ENCODE measurements around the gene XRCC6. TPM values are rescaled to one million over a fixed set of nuclear protein-coding genes. Genes with fewer than 3 reads are reported as not detected.

Gene XRCC6
- 240 and 243 TPM in 2 replicates for total RNA-seq

GRCh38 chr22:41621099-41621910 is at the start of gene XRCC6:
Gene XRCC6, plus strand, starts transcription at chr22:41621295. Its CDS starts 710 bp downstream, at chr22:41622005.

GRCh38 chr22:41589391-41590241 is 31.5 kb upstream of the XRCC6 start, which contains the start of gene PMM1:
Gene PMM1, minus strand, starts transcription at chr22:41589840. Its CDS starts 35 bp downstream, at chr22:41589805.

GRCh38 chr22:41620589-41621098 is 451 bp upstream of the XRCC6 start, which contains the start of gene DESI1:
Gene DESI1, minus strand, starts transcription at chr22:41621043. Its CDS starts 204 bp downstream, at chr22:41620839.

GRCh38 chr22:41688365-41689211 is 67.5 kb downstream of the XRCC6 start, which contains the start of gene SNU13:
Gene SNU13, minus strand, starts transcription at chr22:41688867. Its CDS starts 71 bp downstream, at chr22:41688796.

GRCh38 chr22:41699264-41700107 is 78.4 kb downstream of the XRCC6 start, which contains the start of gene MEI1:
Gene MEI1, plus strand, starts transcription at chr22:41699503. Its CDS starts 36 bp downstream, at chr22:41699539.

Other genes with a start within 250 kb of the XRCC6 start
- gene TEF, start 239.4 kb upstream of the XRCC6 start, total RNA-seq: 9.9 and 12.8 TPM in 2 replicates
- gene TOB2, start 174.5 kb upstream of the XRCC6 start, total RNA-seq: 10.9 and 34.5 TPM in 2 replicates
- 52.9 and 108 TPM in 2 replicates for gene PHF5A, start 152.6 kb upstream of the XRCC6 start, total RNA-seq
- 82.4 and 122 TPM in 2 replicates for gene ACO2, start 152.2 kb upstream of the XRCC6 start, total RNA-seq
- 15.4 and 26.3 TPM in 2 replicates for gene POLR3H, start 76.8 kb upstream of the XRCC6 start, total RNA-seq
- 0.07 TPM in 1 of 2 replicates, not detected in the other for gene CSDC2, start 60.3 kb upstream of the XRCC6 start, total RNA-seq
- gene PMM1, start 31.5 kb upstream of the XRCC6 start, total RNA-seq: 14.6 and 20.8 TPM in 2 replicates
- gene DESI1, start 252 bp upstream of the XRCC6 start, total RNA-seq: 15.4 and 31.9 TPM in 2 replicates
- 84.1 and 85.7 TPM in 2 replicates for gene SNU13, start 67.6 kb downstream of the XRCC6 start, total RNA-seq
- under 0.01 and 0.07 TPM in 2 replicates for gene MEI1, start 78.2 kb downstream of the XRCC6 start, total RNA-seq
- gene CCDC134, start 179.4 kb downstream of the XRCC6 start, total RNA-seq: 7.2 and 9.3 TPM in 2 replicates
- gene SREBF2, start 211.8 kb downstream of the XRCC6 start, total RNA-seq: 66.3 and 178 TPM in 2 replicates

Data from nasal cavity respiratory epithelium epithelial cell of viscerocranial mucosa (primary cell).